Lower lobe of right lung (tissue), 2 donors: ENCODE measurements around the gene MB. TPM values are rescaled to one million over a fixed set of nuclear protein-coding genes. Genes with fewer than 3 reads are reported as not detected.

Experiments used
- ATAC-seq, 2 donors: fragments of 200-7000 bp; cut with Tn5 transposase; one replicate each; pipeline ENCODE4 v1.9.1; 2020 to 2022; ENCODE audit warnings: mild to moderate bottlenecking in 2 of 2, moderate library complexity in 2 of 2
- DNase-seq: peaks from one replicate; pipeline ENCODE4 v3.0.0-alpha.2; 2020
- H3K27ac ChIP-seq: fragments of 200-600 bp; one replicate; pipeline ENCODE4 v1.8.0; 2022
- H3K27me3 ChIP-seq: fragments of 200-600 bp; one replicate; pipeline ENCODE4 v1.8.0; 2022; ENCODE audit warnings: low read depth
- H3K36me3 ChIP-seq: fragments of 200-600 bp; one replicate; pipeline ENCODE4 v1.8.0; 2022; ENCODE audit warnings: mild to moderate bottlenecking
- H3K4me1 ChIP-seq: fragments of 200-600 bp; one replicate; pipeline ENCODE4 v1.8.0; 2022
- H3K4me3 ChIP-seq: fragments of 200-600 bp; one replicate; pipeline ENCODE4 v1.8.0; 2022; ENCODE audit warnings: mild to moderate bottlenecking
- H3K9me3 ChIP-seq: fragments of 200-600 bp; one replicate; pipeline ENCODE4 v1.8.0; 2022
- intact Hi-C: fragments of 100-400 bp; cut with DNase I; formaldehyde crosslinking; loops from one replicate; pipeline ENCODE4 v1.11.0; 2022
- total RNA-seq: library from RNA; stranded (reverse); fragmentation: NEBNext Ultra II Directional; extraction: Animal tissue kit (Norgen Biotek cat#: 25700); gene quantifications from one replicate; pipeline ENCODE4 v1.2.1, GENCODE V29; 2021
- TF ChIP-seq, protein P1 (sequence below): fragments of 200-600 bp; IDR thresholded peaks from one replicate; pipeline ENCODE4 v1.8.0; 2022; ENCODE audit warnings: antibody characterized with exemption, mild to moderate bottlenecking
- donor health status: DM: no; HTN: yes; CAD: no; lungs with severe emphysema.

The MB gene
- total RNA-seq, 1 donor from 2014 or later, result 0.86 TPM

DNA sequence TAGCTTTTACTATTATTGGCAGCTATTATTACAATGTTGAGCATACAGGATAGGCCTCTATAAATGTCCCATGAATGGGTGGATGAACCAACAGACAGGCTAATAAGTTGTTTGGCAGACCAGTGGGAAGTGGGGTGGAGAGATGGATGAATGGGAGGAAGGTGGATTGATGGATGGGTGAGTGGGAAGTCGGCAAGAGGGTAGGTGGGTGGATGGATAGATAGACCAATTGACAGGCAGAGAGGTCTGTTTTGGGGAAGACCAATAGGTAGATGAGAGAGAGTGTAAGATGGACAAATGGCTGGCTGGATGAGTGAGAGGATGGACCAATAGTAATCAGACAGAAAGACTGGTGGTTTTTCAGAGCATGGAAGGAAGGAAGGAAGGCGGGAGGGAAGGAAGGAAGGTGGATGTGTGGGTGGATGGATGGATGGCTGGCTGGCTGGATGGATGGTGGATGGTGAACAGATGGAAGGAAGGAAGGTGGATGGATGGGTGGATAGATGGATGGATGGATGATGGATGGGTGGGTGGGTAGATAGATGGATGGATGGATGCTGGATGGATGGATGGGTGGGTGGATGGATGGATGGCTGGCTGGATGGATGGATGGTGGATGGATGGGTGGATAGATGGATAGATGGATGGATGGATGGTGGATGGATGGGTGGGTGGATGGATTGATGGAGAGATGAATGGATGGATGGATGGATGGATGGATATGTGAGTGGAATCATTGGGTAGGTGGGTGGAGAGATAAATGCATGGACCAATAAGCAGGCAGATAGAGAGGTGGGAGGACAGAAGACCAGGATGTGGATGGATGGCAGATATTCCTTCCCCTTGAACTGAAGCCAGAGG, 39.1 kb downstream of the MB start:
- peaks cover 5% of the 10 kb centered on the region for H3K27me3 ChIP-seq
- no peak overlapping the region for H3K27ac ChIP-seq
- H3K4me3 ChIP-seq, result no peak overlapping the region
- H3K4me1 ChIP-seq, result no peaks in the 10 kb centered on the region
- no peaks in the 10 kb centered on the region for H3K36me3 ChIP-seq
- DNase-seq, result no peak
- no peaks in the 10 kb centered on the region for H3K9me3 ChIP-seq
- intact Hi-C loops, result no loop called here
- no peak for ATAC-seq
- TF ChIP-seq, protein P1, sequence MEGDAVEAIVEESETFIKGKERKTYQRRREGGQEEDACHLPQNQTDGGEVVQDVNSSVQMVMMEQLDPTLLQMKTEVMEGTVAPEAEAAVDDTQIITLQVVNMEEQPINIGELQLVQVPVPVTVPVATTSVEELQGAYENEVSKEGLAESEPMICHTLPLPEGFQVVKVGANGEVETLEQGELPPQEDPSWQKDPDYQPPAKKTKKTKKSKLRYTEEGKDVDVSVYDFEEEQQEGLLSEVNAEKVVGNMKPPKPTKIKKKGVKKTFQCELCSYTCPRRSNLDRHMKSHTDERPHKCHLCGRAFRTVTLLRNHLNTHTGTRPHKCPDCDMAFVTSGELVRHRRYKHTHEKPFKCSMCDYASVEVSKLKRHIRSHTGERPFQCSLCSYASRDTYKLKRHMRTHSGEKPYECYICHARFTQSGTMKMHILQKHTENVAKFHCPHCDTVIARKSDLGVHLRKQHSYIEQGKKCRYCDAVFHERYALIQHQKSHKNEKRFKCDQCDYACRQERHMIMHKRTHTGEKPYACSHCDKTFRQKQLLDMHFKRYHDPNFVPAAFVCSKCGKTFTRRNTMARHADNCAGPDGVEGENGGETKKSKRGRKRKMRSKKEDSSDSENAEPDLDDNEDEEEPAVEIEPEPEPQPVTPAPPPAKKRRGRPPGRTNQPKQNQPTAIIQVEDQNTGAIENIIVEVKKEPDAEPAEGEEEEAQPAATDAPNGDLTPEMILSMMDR, result no peak

GRCh38 chr22:35576671-35577070, 40.5 kb downstream of the MB start:
- H3K4me1 ChIP-seq, result no peaks in the 10 kb centered on the region
- TF ChIP-seq, protein P1, result no peak
- no peak overlapping the region for H3K4me3 ChIP-seq
- H3K27me3 ChIP-seq, result peaks cover 5% of the 10 kb centered on the region
- intact Hi-C loops, result no loop called here
- no peak for ATAC-seq
- no peaks in the 10 kb centered on the region for H3K36me3 ChIP-seq
- DNase-seq, result no peak
- no peak overlapping the region for H3K27ac ChIP-seq
- no peaks in the 10 kb centered on the region for H3K9me3 ChIP-seq

DNA sequence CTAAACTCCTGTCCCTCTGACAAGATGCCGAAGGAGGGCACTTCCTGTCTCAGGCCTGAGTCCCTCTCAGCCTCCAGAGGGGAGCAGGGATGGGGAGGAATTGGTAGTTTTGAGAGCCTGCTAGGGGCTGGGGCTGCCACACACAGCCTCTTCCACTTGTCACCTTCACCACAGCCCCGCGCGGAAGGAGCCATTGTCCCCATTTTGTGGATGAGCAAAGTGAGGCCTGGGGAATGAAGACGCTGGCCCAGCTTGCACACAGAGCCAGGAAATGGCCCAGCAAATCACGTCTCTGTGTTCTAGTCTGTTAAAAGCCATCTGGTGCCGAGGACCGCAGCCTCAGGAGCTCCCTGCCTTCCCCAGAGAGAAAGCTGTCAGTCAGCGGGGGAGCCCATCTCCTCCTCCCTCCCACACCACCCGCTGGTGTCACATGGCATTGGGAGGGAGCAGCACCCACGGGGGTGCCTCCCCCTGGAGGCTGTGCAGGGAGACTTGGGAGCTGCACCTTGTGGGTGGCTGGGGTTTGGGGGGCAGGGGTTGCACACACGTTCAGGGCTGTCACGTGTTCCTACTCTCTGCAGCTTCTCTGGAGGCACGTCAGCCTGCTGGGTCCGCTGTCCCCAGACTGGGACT, 41.9 kb downstream of the MB start:
- ATAC-seq, result no peak
- H3K36me3 ChIP-seq, result no peaks in the 10 kb centered on the region
- DNase-seq, result no peak
- no peak overlapping the region for H3K27ac ChIP-seq
- no peaks in the 10 kb centered on the region for H3K4me1 ChIP-seq
- TF ChIP-seq, protein P1, result no peak
- peaks cover 5% of the 10 kb centered on the region for H3K27me3 ChIP-seq
- no peaks in the 10 kb centered on the region for H3K9me3 ChIP-seq
- no peak overlapping the region for H3K4me3 ChIP-seq
- intact Hi-C loops, result no loop called here

DNA sequence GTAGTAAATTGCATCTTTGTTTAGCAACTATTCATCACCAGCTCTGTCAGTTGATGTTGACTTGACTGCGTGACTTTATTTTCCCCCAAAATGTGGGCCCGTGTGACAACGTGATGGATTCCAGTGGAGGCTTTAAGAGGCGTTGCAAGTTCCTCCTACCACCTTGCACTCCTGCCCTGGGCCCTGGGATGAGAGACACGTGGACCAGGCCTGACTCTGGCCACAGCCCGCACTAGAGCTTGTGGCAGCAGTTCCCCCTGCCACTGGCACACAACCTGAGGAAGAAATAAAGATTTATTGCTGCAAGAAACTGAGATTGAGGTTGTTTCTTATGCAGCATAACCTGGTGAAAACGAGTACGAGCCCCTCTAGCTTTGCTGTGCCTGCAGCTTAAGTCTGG, 44.6 kb downstream of the MB start:
- no peak for DNase-seq
- Histone ChIP-seq H3K27me3 (peaks cover 9% of the 10 kb centered on the region), H3K27ac (no peak overlapping the region), H3K9me3 (no peaks in the 10 kb centered on the region), H3K36me3 (no peaks in the 10 kb centered on the region), H3K4me3 (no peak overlapping the region), H3K4me1 (no peaks in the 10 kb centered on the region)
- TF ChIP-seq, protein P1, result no peak
- intact Hi-C loops, result no loop called here
- no peak for ATAC-seq

DNA sequence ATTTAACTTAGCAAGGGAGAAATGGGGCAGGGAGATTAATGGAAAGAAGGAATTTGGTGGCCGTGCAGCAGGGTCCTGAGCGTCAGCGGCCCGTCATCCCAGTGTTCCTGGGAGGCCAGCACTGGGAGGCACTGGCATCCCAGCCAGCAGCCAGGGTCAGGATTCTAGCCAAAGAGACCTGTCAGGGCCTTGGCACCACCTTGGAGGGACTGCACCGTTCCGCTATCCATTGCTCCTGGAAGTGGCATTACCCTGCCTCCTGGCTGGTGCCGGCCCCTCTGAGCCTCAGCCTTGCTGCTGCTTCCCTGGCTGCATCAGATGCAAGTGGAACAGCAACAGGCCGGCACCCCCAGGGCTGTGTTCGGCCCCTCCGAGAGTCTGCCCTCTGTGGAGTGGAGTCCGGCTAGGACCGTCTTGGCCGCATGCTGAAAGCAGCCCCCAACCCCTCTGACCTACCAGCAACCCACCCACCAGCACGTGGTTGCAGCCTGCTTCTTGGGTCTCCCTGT, 46.4 kb downstream of the MB start:
- intact Hi-C loops, result no loop called here
- Histone ChIP-seq H3K9me3 (no peaks in the 10 kb centered on the region), H3K27me3 (peaks cover 9% of the 10 kb centered on the region), H3K4me1 (no peaks in the 10 kb centered on the region), H3K4me3 (no peak overlapping the region), H3K36me3 (no peaks in the 10 kb centered on the region), H3K27ac (no peak overlapping the region)
- ATAC-seq (no peak), DNase-seq (no peak)
- TF ChIP-seq, protein P1, result no peak
